Psoas muscle (tissue), 8 donors: ENCODE measurements around the gene USP54. TPM values are rescaled to one million over a fixed set of nuclear protein-coding genes. Genes with fewer than 3 reads are reported as not detected.

Source experiments
- ATAC-seq, 4 donors: fragments of 200-7000 bp; cut with Tn5 transposase; one replicate each; pipeline ENCODE4 v1.9.1; 2020; ENCODE audit warnings: moderate library complexity in 3 of 4, mild to moderate bottlenecking in 2 of 4
- DNase-seq, 2 donors: peaks; one replicate each; pipeline ENCODE4 v3.0.0-alpha.2; 2020
- H3K27ac ChIP-seq: fragments of 200-600 bp; one replicate; pipeline ENCODE4 v1.8.0; 2022
- H3K27me3 ChIP-seq, 3 donors: fragments of 200-600 bp in 1 of 3; one replicate each; pipeline versions ENCODE4 v1.6.1 to v1.8.0; 2013 to 2022; ENCODE audit warnings: low read length in 2 of 3, mild to moderate bottlenecking in 2 of 3, moderate library complexity in 1 of 3; ENCODE audit not compliant: insufficient read depth in 3 of 3
- H3K36me3 ChIP-seq, 2 donors: fragments of 200-600 bp in 1 of 2; one replicate each; pipeline versions ENCODE4 v1.6.1 to v1.8.0; 2013 to 2022; ENCODE audit warnings: low read depth in 1 of 2, mild to moderate bottlenecking in 1 of 2, moderate library complexity in 1 of 2; ENCODE audit not compliant: insufficient read depth in 1 of 2
- H3K4me1 ChIP-seq: fragments of 200-600 bp; one replicate; pipeline ENCODE4 v1.8.0; 2022
- H3K4me3 ChIP-seq: fragments of 200-600 bp; one replicate; pipeline ENCODE4 v1.8.0; 2022; ENCODE audit warnings: mild to moderate bottlenecking
- H3K9me3 ChIP-seq: fragments of 200-600 bp; one replicate; pipeline ENCODE4 v1.8.0; 2022
- CTCF ChIP-seq: fragments of 200-600 bp; IDR thresholded peaks from one replicate; pipeline ENCODE4 v1.8.0; 2022; ENCODE audit warnings: antibody characterized with exemption
- WGBS, 3 donors: extraction: QIAGEN DNeasy Blood & Tissue Kit; methylation state at CpG; one replicate each; pipeline versions ENCODE4 v1.1.6 to v1.1.7; 2013; 5-methylcytosine and 5-hydroxymethylcytosine counted together
- intact Hi-C, 2 donors: fragments of 100-400 bp; cut with DNase I; formaldehyde crosslinking; loops; one replicate each; pipeline versions ENCODE4 v1.11.0 to v1.14.2; 2022
- polyA plus RNA-seq, 3 donors: library from polyadenylated mRNA; stranded (reverse); fragments of 200-250 nt; gene quantifications; one replicate each; pipeline ENCODE4 v1.2.3, GENCODE V29; 2013
- total RNA-seq, 4 donors: library from RNA; stranded (reverse); fragmentation: NEBNext Ultra II Directional in 2 of 4; extraction: Animal tissue kit (Norgen Biotek cat#: 25700) in 2 of 4; gene quantifications; one replicate each; pipeline versions ENCODE4 v1.2.1 to v1.2.4, GENCODE V29; 2021 to 2023
- donor health status: healthy with polysubstance abuse.
- donor health status: DM: no; HTN: no; CAD: no; lungs with moderate emphysema.
- donor health status: Bipolar disorder and iron deficiency.
- donor health status: healthy.
- donor health status: DM: yes; HTN: yes; CAD: no.
- donor health status: DM: no; HTN: no; CAD: no.
- donor health status: DM: no; HTN: no; CAD: no.
- donor health status: DM: yes; HTN: yes; CAD: no.

The USP54 gene
- total and polyA plus RNA-seq, 7 donors, result 32.6 to 216 (median 65.9) TPM

DNA sequence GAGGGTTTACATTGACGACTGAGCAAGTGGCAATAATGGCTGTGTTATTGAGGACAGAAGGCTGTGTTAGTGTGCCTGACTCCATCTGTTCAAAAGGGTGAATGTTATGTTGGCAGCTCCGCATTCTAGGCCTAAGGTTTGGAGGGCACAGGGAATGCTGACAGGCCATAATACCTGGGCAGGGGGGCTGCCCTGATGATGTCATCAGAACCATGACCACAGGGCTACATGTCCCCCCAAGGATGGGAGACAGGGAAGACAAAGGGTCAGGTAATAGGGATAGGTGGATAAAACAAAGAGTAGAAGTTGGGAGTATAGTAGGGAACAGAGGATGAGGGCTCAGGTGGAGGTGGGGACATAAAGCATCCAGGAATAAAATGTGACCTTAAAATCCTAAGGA lies 93.5 kb downstream of the USP54 start:
- intact Hi-C loops, result loop anchor here in 1 of 2 donors (5.0 kb wide), 2 partner anchors 85 to 250 kb away; partner anchors contain the start of genes ANXA7 and DNAJC9
- no peak for TF ChIP-seq CTCF
- no peaks in the 10 kb centered on the region for H3K27me3 ChIP-seq
- DNase-seq (no peak), ATAC-seq (no peak)
- H3K9me3 ChIP-seq, result no peaks in the 10 kb centered on the region
- peaks cover 4 to 57% of the 10 kb centered on the region in 2 donors for H3K36me3 ChIP-seq
- whole genome bisulfite sequencing, 3 donors, result 70 to 79% (median 73%) methylated on average over 2 of the region's 2 CpGs
- no peak overlapping the region for H3K27ac ChIP-seq
- peaks cover 29% of the 10 kb centered on the region for H3K4me1 ChIP-seq
- H3K4me3 ChIP-seq, result no peak overlapping the region

DNA sequence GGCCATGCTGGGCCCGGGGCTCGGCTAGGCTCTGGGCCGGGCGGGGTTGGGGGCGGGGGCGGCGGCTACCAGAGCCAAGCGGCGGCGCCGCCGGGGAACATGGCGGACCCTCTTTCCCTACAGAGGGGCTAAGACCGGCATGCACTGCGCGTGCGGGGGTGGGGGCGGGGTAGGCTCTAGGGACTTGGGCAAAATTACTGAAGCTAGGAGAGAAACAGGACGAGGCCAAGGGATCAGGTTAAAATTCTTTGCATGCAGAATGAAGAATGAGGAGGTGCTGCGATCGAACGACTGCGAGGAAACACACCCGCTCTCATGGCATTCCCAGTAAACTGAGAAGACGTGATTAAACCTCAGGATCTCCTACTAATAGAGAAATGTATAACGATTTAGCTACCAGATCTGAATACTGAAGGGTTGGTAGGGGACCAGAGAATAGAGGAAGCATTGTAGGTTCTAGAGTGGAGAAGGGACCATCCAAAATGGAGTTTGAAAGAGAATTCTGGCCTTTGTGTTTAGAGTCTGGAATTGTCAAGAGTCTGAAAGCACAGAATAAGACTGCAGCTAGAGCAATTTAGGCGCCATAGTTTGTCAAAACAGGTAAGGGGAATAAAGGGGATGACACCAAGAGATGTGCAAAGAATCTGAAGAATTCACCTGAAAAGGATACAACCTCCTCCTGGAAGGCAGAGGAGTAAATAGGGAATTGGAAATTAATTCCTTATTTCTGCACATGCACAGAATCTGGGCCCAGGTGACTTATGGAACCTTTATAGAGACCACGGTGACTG lies 95.1 kb downstream of the USP54 start, which contains the start of gene PPP3CB:
Gene PPP3CB, minus strand, starts transcription at position 141 of the 791 bp plus-strand sequence. Its CDS starts 135 bp downstream, at position 6.
- Histone ChIP-seq H3K4me1 (peaks cover 40% of the 10 kb centered on the region), H3K27ac (peak within 1 kb of the TSS; percentile 96), H3K4me3 (peak within 1 kb of the TSS; percentile 90), H3K27me3 (no peaks in the 10 kb centered on the region), H3K9me3 (no peaks in the 10 kb centered on the region), H3K36me3 (peaks cover 4 to 42% of the 10 kb centered on the region in 2 donors)
- ATAC-seq (peak; percentile 74 to 86 (median 84)), DNase-seq (peak; percentile 93 to 94)
- intact Hi-C loops, result loop anchor here in 1 of 2 donors (5.0 kb wide), 2 partner anchors 84 to 249 kb away; partner anchors contain the start of genes ANXA7 and DNAJC9
- WGBS, 3 donors, result 6 to 7% (median 6%) methylated on average over 23 to 28 of the region's 28 CpGs
- no peak for TF ChIP-seq CTCF

DNA sequence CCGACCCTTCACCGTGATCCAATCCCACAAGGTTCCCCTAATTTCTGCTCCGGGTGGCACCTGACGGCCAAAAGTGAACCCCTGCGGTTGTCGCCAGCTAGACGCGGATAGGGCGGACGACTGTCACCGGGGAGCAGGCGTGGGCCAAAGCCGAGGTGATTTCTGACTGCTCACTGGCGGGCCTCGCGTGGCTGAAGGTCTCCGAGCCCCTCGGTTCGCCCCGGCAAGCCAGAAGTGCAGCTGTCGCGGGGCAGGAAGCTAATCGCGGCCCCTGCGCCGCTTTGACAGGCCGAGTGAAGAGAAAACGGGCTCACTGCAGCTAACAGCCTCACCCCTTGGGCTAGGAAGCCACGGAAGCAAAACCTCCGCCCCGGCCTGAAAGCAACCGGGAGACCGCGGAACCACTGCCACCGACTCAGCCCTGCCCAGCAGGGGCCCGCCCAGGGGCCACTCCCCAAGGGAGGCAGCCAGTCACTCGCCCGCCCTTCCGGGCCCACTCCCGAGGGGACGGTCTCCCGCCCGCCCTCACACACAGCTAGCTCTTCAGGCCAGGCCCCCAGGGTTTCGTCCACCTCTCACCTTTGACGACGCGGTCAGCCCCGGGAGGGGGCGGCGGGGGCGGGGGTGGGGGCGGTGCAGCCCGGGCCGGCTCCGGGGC lies 95.8 kb downstream of the USP54 start:
- H3K27ac ChIP-seq, result peak overlapping the region; percentile 96
- H3K4me3 ChIP-seq, result peak overlapping the region; percentile 90
- H3K4me1 ChIP-seq, result peaks cover 44% of the 10 kb centered on the region
- no peak for TF ChIP-seq CTCF
- H3K9me3 ChIP-seq, result no peaks in the 10 kb centered on the region
- 0 to 1% (median 1%) methylated on average over 49 to 55 of the region's 55 CpGs for WGBS, 3 donors
- H3K27me3 ChIP-seq, result no peaks in the 10 kb centered on the region
- H3K36me3 ChIP-seq, result peaks cover 4 to 35% of the 10 kb centered on the region in 2 donors
- DNase-seq, result peak; percentile 91 to 95
- intact Hi-C loops, result loop anchor here in 1 of 2 donors (5.0 kb wide), 2 partner anchors 83 to 248 kb away; partner anchors contain the start of genes ANXA7 and DNAJC9
- peak; percentile 83 to 90 (median 88) for ATAC-seq

DNA sequence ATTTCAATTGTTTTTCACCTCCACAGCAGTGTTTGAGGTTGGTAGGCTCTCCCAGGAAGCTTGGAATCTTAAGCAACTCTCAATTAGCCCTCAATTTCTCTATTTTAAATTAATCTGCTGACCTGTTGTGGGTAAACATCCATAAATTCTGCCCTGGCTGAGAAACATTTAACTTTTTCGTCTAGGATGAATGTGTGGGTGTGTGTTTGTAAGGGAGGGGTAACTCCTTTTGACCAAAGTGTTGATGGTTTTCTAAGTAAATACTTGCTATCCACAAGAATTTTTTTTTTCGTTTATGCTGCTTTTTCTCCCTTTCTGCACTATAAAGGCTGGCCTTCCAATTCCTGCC lies 96.3 kb downstream of the USP54 start:
- TF ChIP-seq CTCF, result no peak
- H3K4me1 ChIP-seq, result peaks cover 49% of the 10 kb centered on the region
- intact Hi-C loops, result loop anchor here in 1 of 2 donors (5.0 kb wide), 3 partner anchors 63 to 248 kb away; partner anchors contain the start of genes ANXA7, DNAJC9 and MSS51

More for the DNA sequence above, 96.3 kb downstream of the USP54 start:
- WGBS, 3 donors, result 0 to 2% (median 0%) methylated on average over 2 of the region's 2 CpGs
- ATAC-seq, result peak in 1 of 4 donors; percentile 1
- Histone ChIP-seq H3K27ac (peak overlapping the region; percentile 96), H3K4me3 (peak overlapping the region; percentile 90), H3K9me3 (no peaks in the 10 kb centered on the region), H3K27me3 (no peaks in the 10 kb centered on the region), H3K36me3 (peaks cover under 1 to 30% of the 10 kb centered on the region in 2 donors)
- DNase-seq, result no peak
